GM12865 (cell line): ENCODE data around the gene SLC39A10.

Source experiments
- DNase-seq: peaks from one replicate; pipeline ENCODE4 v3.0.0; 2010; ENCODE audit warnings: low read depth
- H3K4me3 ChIP-seq: 2 replicates; pipeline ENCODE4 v1.5.1; 2011; ENCODE audit warnings: mild to moderate bottlenecking, low read depth, low read length, control low read depth
- TF ChIP-seq, protein P1 (sequence below): IDR thresholded peaks from 2 replicates; pipeline ENCODE4 v1.5.1; 2011; ENCODE audit warnings: low read length, control low read depth, low read depth, inconsistent platforms; ENCODE audit not compliant: insufficient read depth; ENCODE audit errors: missing control alignments

Gene SLC39A10

DNA sequence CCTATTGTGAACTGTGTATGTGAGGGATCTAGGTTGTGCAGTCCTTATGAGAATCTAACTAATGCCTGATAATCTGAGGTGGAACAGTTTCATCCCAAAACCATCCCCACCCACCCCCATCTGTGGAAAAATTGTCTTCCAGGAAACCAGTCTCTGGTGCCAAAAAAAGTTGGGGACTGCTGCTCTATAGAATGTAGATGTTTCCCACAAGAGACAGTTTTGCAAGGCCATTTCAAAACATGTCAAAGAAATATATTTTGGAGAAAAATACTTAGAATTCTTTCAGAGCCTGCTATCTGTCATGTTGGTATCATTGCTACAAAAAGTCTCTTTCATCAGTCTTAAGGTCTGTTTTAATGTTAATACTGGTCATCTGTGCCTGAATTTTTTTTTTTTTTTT, 4.1 kb upstream of the SLC39A10 start:
- DNase-seq = no peak
- no peak overlapping the region for H3K4me3 ChIP-seq
- TF ChIP-seq, protein P1, sequence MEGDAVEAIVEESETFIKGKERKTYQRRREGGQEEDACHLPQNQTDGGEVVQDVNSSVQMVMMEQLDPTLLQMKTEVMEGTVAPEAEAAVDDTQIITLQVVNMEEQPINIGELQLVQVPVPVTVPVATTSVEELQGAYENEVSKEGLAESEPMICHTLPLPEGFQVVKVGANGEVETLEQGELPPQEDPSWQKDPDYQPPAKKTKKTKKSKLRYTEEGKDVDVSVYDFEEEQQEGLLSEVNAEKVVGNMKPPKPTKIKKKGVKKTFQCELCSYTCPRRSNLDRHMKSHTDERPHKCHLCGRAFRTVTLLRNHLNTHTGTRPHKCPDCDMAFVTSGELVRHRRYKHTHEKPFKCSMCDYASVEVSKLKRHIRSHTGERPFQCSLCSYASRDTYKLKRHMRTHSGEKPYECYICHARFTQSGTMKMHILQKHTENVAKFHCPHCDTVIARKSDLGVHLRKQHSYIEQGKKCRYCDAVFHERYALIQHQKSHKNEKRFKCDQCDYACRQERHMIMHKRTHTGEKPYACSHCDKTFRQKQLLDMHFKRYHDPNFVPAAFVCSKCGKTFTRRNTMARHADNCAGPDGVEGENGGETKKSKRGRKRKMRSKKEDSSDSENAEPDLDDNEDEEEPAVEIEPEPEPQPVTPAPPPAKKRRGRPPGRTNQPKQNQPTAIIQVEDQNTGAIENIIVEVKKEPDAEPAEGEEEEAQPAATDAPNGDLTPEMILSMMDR = no peak

GRCh38 chr2:195656161-195656858, 716 bp upstream of the SLC39A10 start:
- peak overlapping the region; percentile 81 for H3K4me3 ChIP-seq
- DNase-seq = no peak
- TF ChIP-seq, protein P1 = no peak

- peak; percentile 83 for DNase-seq
- H3K4me3 ChIP-seq = peak overlapping the region; percentile 81
- TF ChIP-seq, protein P1 = no peak
Observed at GRCh38 chr2:195657634-195658540, 861 bp downstream of the SLC39A10 start.

DNA sequence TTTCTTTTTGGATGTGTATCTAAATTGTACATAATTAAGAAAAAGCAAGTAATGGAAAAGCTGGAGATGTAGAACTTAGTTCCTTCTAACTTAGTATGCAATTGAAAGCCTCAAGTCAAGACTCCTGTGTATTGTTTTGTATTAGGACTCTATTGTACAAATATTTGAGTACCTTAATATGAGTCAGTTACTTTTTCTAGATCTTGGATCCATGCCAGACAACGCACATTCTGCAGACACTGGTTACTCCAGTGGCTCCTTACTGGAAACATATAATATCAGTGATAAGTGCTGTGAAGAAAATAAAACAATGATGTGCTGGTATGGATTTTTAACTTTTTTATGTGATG, 1.5 kb downstream of the SLC39A10 start:
- DNase-seq = peak; percentile 62
- TF ChIP-seq, protein P1 = no peak
- peak overlapping the region; percentile 81 for H3K4me3 ChIP-seq

DNA sequence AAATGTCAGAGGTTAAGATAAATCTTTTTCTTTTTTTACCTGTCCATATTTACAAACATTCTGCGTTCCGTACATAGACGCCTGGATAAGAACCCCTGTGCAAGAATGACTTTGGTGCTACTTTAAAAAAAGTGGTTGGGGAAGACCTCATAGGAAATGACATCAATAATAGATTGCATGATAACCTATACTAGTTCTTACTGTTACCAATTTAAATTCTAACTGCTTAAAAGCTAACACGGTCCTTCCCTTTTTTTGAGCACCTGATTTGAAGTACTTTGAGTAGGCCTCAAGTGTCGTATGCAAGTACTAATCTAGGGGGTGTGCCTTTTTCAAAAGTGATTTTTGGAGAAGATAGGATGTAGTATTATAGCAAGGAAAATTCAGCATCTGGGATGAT, 2.1 kb downstream of the SLC39A10 start:
- TF ChIP-seq, protein P1 = no peak
- H3K4me3 ChIP-seq = peak overlapping the region; percentile 81
- peak; percentile 40 for DNase-seq

DNA sequence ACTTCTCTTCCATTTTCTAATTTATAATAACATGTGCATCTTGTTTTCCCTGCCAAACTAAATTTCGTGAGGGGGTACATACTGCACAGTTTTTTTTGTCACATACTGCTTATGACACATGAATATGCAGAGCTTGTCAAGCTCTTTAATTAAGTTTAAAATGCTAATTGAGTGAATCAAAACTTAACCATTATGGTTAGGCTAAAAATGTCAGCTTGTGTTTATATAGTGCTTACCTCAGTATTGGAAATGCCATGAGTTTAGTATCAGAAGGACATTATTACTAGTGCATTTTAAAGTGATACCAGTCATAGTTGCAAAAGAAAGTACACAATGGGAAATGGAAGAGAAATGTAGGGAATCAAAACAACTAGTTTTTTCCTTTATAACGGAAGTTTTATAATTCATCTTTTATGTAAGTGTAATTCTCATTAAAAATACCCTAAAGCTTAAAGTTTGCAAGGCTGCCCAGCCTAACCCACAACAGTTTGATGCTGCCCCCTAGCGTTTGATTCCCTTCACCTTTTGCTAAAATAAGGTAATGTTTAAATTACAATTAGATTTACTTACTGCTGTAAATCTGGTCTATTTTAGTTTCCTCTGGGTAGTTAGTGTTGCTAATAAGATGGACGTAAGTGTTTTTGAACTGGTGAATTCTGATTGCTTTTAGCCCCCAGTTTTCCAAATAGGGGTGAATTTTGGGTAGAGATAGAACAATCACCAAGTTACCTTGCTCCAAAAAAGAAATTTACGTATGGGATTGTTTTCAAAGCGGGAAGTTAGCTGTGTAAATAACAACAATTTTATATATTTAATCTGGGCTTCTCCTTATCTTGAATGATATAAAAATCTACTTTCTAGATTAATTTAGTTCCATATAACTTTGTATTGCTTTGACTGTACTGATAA, 3.2 kb downstream of the SLC39A10 start:
- peak overlapping the region; percentile 81 for H3K4me3 ChIP-seq
- DNase-seq = peak; percentile 82
- TF ChIP-seq, protein P1 = peak; percentile 67
